PC-3 (cell line): ENCODE measurements around the gene KYNU. TPM values are rescaled to one million over a fixed set of nuclear protein-coding genes. Genes with fewer than 3 reads are reported as not detected.

Source experiments
- ATAC-seq: fragments of 200-7000 bp; cut with Tn5 transposase; 2 replicates; pipeline ENCODE4 v1.9.1; 2020; ENCODE audit warnings: mild to moderate bottlenecking, moderate library complexity
- BruUV-seq: library from RNA; stranded (reverse); fragments of 400-500 nt; replicated peaks from 2 replicates; lab custom pipeline; 2021; lab: Mats Ljungman, UMichigan
- CTCF ChIA-PET: fragments of 300-600 bp; sonication (Branson Sonifier 250); formaldehyde crosslinking; loops from one replicate; lab custom pipeline; 2022; ENCODE audit warnings: antibody characterized with exemption; lab: Charles Lee
- POLR2A ChIA-PET: fragments of 300-600 bp; sonication (Branson Sonifier 250); formaldehyde crosslinking; loops from one replicate; lab custom pipeline; 2022; ENCODE audit warnings: antibody characterized with exemption; ENCODE audit not compliant: unreplicated experiment; lab: Charles Lee
- DNase-seq: peaks from one replicate; pipeline ENCODE4 v3.0.0-alpha.2; 2015
- H2AFZ ChIP-seq: fragments of 300-600 bp; sonication (generic); 2 replicates; pipeline ENCODE4 v1.6.0; 2016; ENCODE audit warnings: antibody characterized with exemption, low read length
- H3F3A ChIP-seq: fragments of 300-600 bp; sonication (generic); one replicate; pipeline ENCODE4 v1.6.0; 2017; ENCODE audit warnings: antibody characterized with exemption, low read length, control low read depth, mild to moderate bottlenecking; ENCODE audit not compliant: unreplicated experiment
- H3K27ac ChIP-seq: fragments of 300-600 bp; sonication (generic); 2 replicates; pipeline ENCODE4 v1.5.1; 2016; ENCODE audit warnings: mild to moderate bottlenecking, low read length
- H3K27me3 ChIP-seq: fragments of 300-600 bp; sonication (generic); 2 replicates; pipeline ENCODE4 v1.6.1; 2016; ENCODE audit warnings: low read length, mixed read lengths
- H3K36me3 ChIP-seq: fragments of 300-600 bp; sonication (generic); 2 replicates; pipeline ENCODE4 v1.6.1; 2016; ENCODE audit warnings: low read depth, mixed run types, low read length, mixed read lengths
- H3K4me1 ChIP-seq: fragments of 300-600 bp; sonication (generic); 2 replicates; pipeline ENCODE4 v1.5.1; 2016; ENCODE audit warnings: low read length; ENCODE audit not compliant: insufficient read depth
- H3K4me2 ChIP-seq: fragments of 300-600 bp; sonication (generic); 2 replicates; pipeline ENCODE4 v1.6.0; 2016; ENCODE audit warnings: low read length
- H3K4me3 ChIP-seq: fragments of 300-600 bp; sonication (generic); 2 replicates; pipeline ENCODE4 v1.5.1; 2016; ENCODE audit warnings: mild to moderate bottlenecking, low read length, mixed read lengths
- H3K79me2 ChIP-seq: fragments of 300-600 bp; sonication (generic); 2 replicates; pipeline ENCODE4 v1.6.1; 2017; ENCODE audit warnings: low read length, mixed read lengths
- H3K9ac ChIP-seq: fragments of 300-600 bp; sonication (generic); 2 replicates; pipeline ENCODE4 v1.6.0; 2016; ENCODE audit warnings: mild to moderate bottlenecking, low read length
- H3K9me2 ChIP-seq: fragments of 300-600 bp; sonication (generic); replicated peaks from 2 replicates; pipeline ENCODE4 v1.6.1; 2016; ENCODE audit warnings: mixed run types, low read length, mixed read lengths
- H3K9me3 ChIP-seq: fragments of 300-600 bp; sonication (generic); 2 replicates; pipeline ENCODE4 v1.6.1; 2016; ENCODE audit warnings: low read length, mixed read lengths
- H4K20me1 ChIP-seq: fragments of 300-600 bp; sonication (generic); 2 replicates; pipeline ENCODE4 v1.6.1; 2016; ENCODE audit warnings: low read length, mixed read lengths
- EZH2 ChIP-seq: fragments of 300-600 bp; sonication (generic); IDR thresholded peaks from one replicate; pipeline ENCODE4 v1.6.1; 2017; ENCODE audit warnings: antibody characterized with exemption, mild to moderate bottlenecking, low read length; ENCODE audit not compliant: unreplicated experiment
- EZH2phosphoT487 ChIP-seq: fragments of 300-600 bp; sonication (generic); IDR thresholded peaks from 2 replicates; pipeline ENCODE4 v1.6.1; 2018; ENCODE audit warnings: mild to moderate bottlenecking, antibody characterized with exemption, low read length, borderline replicate concordance
- intact Hi-C: fragments of 100-400 bp; cut with micrococcal nuclease; formaldehyde crosslinking; loops from 2 replicates; pipeline ENCODE4 v1.9.0; 2023
- total RNA-seq: library from RNA; depleted of rRNA; stranded (reverse); fragments of >200 nt; gene quantifications from 2 replicates; pipeline ENCODE4 v1.2.3, GENCODE V29; 2014
- TF ChIP-seq, protein P1 (sequence below): fragments of 300-600 bp; sonication (generic); conservative IDR thresholded peaks from 2 replicates; pipeline ENCODE4 v1.5.1; 2017; ENCODE audit warnings: antibody characterized with exemption, low read depth, mild to moderate bottlenecking, low read length

The KYNU gene
- total RNA-seq, 1 experiment from 2014 or later, result 2.3 TPM

DNA sequence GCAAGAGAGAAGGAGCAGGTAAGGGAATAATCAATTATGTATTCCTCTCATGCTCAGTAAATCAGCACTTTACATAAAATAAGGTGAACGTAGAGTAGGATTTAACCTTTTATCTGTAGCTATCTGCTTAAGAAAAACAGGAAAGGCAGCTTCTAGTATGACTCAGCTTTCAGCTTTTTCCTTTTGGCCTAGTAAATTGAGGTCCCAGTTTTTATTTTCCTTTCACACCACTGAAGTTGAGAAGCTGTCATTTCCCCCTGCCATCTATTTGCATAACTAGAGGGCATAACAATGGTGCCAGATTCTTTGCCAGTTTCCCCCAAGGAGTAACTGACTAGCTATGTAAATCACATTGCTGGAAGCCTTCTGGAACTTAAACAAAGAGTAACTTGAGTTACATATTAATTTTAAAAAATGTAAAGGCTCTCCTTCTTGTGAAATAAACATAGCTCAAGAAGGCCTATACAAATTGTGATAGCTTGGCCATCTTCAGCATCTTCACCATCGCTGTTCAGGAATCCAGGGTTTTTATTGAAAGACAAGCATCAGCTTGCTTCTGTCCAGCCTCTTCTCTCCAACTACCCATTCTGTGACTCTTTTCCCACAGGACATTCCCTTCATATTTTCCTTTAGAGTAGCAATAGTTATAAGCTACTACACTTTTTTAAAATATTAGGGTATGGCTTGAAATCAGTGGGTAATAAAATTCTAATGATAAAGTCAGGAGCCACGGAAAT, 97.0 kb downstream of the KYNU start:
- ChIA-PET CTCF (interaction anchor here (1.1 to 1.2 kb wide), 2 partner anchors 13 to 97 kb away, joined by 4 to 10 read pairs; partner anchors contain the start of gene KYNU), POLR2A (interaction anchor here (0.5 to 0.6 kb wide), 2 partner anchors 80 to 183 kb away, joined by 4 to 5 read pairs; no protein-coding TSS in a partner anchor)
- peak overlapping the region; percentile 77 for H3K27ac ChIP-seq
- intact Hi-C loops, result loop anchor here (2.0 kb wide), 1 partner anchor 30 kb away; no protein-coding TSS in a partner anchor
- peaks cover 28% of the 10 kb centered on the region for H3K4me1 ChIP-seq
- TF ChIP-seq EZH2phosphoT487, result no peak
- TF ChIP-seq, protein P1, sequence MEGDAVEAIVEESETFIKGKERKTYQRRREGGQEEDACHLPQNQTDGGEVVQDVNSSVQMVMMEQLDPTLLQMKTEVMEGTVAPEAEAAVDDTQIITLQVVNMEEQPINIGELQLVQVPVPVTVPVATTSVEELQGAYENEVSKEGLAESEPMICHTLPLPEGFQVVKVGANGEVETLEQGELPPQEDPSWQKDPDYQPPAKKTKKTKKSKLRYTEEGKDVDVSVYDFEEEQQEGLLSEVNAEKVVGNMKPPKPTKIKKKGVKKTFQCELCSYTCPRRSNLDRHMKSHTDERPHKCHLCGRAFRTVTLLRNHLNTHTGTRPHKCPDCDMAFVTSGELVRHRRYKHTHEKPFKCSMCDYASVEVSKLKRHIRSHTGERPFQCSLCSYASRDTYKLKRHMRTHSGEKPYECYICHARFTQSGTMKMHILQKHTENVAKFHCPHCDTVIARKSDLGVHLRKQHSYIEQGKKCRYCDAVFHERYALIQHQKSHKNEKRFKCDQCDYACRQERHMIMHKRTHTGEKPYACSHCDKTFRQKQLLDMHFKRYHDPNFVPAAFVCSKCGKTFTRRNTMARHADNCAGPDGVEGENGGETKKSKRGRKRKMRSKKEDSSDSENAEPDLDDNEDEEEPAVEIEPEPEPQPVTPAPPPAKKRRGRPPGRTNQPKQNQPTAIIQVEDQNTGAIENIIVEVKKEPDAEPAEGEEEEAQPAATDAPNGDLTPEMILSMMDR, result no peak
- no peak for TF ChIP-seq EZH2
- H4K20me1 ChIP-seq, result no peaks in the 10 kb centered on the region
- peak overlapping the region; percentile 44 for H2AFZ ChIP-seq
- peak overlapping the region; percentile 30; the same call in 1 of the 2 replicates for H3K4me3 ChIP-seq
- H3K36me3 ChIP-seq, result no peaks in the 10 kb centered on the region
- no peaks in the 10 kb centered on the region for H3K27me3 ChIP-seq
- no peaks in the 10 kb centered on the region for H3F3A ChIP-seq
- DNase-seq (peak; percentile 87), ATAC-seq (peak; percentile 91)
- no TSS peak for BruUV-seq
- H3K9me3 ChIP-seq, result no peaks in the 10 kb centered on the region
- peak overlapping the region; percentile 44 for H3K9ac ChIP-seq
- no peaks in the 10 kb centered on the region for H3K79me2 ChIP-seq
- peak overlapping the region; percentile 75 for H3K4me2 ChIP-seq
- H3K9me2 ChIP-seq, result no peaks in the 10 kb centered on the region

DNA sequence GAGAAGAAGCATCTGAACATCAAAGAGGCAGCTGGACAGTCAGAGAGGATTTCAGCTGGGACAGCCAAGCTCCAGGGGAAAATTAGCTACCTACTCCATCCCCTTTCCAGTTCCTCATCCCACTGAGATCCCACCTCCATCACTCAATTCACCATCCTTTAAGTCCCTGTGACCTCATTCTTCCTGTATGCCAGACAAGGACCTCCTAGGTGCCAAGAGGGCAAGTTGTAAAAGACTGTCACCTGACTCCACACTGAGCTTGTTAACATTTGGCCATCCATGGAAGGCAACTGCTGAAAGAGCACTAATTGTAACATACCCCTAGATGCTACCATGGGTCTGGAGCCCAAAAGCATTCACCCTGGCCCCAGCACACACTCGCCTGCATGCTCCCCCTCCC, 97.8 kb downstream of the KYNU start:
- Histone ChIP-seq H3K79me2 (no peaks in the 10 kb centered on the region), H3K9me3 (no peaks in the 10 kb centered on the region), H3K36me3 (no peaks in the 10 kb centered on the region), H3K4me2 (no peak overlapping the region), H3K9me2 (no peaks in the 10 kb centered on the region), H3K4me1 (peaks cover 33% of the 10 kb centered on the region), H2AFZ (no peak overlapping the region), H3K27me3 (no peaks in the 10 kb centered on the region), H3K9ac (peak overlapping the region; percentile 27; the same call in 1 of the 2 replicates), H3K4me3 (no peak overlapping the region), H4K20me1 (no peaks in the 10 kb centered on the region), H3F3A (no peaks in the 10 kb centered on the region), H3K27ac (peak overlapping the region; percentile 77)
- DNase-seq (no peak), ATAC-seq (no peak)
- TF ChIP-seq EZH2phosphoT487 (no peak), EZH2 (no peak)
- TF ChIP-seq, protein P1, result no peak
- no TSS peak for BruUV-seq
- intact Hi-C loops, result loop anchor here (2.0 kb wide), 1 partner anchor 30 kb away; no protein-coding TSS in a partner anchor
- CTCF ChIA-PET, result no interaction called here
- POLR2A ChIA-PET, result interaction anchor here (0.6 kb wide), 1 partner anchor 81 kb away, joined by 4 read pairs; no protein-coding TSS in a partner anchor
